Activated CD4-positive, CD25-positive, alpha-beta regulatory T cell treated with anti-CD3 and anti-CD28 coated beads, Interleukin-2, amount 50 U/mL, for 16 hours (primary cell): ENCODE data around the gene ZFP64.
"Not testable (repeated sequence)": the region's sequence is repeated elsewhere in the genome, so short reads cannot be mapped to it uniquely, and the experiment has no call there.

Experiments used
- DNase-seq: peaks from one replicate; pipeline ENCODE4 v3.0.0-alpha.2; 2020; ENCODE audit warnings: low read depth, low spot score

ZFP64 gene

DNA sequence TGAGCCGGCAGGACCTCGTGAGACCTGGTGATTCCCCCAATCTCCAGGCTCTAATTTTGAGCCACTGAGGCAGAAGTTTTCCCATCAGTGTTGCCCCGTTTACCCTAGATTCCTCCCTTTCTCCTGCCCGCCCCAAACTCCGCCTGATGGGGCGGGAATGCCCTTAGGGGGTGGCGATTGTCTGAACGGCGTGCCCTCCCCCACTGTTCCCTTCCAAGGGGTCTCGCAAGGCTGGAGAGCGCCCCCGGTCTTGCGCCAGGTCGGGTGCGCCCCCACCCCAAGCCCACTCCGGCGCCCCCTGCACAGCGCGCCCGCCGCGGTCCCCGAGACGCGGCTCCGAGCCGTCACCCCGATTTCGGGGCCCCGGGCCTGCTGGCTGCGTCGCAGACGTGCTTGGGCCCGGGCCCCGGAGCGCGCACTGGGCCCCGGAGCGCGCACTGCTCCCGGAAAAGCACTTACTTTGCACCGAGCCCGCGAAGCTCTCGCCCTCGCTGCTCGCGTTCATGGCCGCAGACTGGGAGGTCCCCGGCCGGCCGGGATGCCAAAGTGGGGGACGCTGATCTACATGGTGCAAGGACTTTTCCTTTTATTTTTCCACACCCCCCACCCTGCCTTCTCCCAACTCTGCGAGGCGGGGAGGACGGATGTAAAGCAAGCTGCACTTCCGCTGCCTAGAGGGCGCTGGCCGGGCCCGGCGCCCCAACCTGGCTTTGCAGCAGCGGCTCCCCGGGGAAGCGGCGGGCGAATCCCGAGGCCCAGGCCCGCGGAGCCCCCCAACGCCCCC is at the start of gene ZFP64:
Gene ZFP64, minus strand, starts transcription at position 648 of the 784 bp plus-strand sequence. Its CDS starts 143 bp downstream, at position 505.
- peak; percentile 51 for DNase-seq

DNA sequence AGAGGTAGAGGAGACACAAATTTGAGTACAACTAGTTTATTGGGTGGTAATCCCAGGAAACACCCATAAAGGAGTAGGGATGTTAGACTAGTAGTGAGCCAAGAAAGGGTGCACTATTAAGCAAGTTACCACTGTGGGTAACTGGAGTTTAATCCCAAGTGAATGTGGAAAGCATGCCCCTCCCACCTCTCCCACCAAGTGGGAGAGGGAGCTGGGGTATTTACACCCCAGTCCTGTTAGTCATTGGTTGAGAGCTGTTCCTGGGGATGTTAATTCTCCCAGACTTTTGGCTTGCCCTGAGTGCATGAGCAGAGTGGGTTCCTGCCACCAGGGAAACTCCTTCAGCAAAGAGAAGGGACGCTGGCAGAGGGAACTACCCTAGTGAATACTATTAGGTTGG is 49.2 kb upstream of the ZFP64 start:
- DNase-seq = no peak

DNA sequence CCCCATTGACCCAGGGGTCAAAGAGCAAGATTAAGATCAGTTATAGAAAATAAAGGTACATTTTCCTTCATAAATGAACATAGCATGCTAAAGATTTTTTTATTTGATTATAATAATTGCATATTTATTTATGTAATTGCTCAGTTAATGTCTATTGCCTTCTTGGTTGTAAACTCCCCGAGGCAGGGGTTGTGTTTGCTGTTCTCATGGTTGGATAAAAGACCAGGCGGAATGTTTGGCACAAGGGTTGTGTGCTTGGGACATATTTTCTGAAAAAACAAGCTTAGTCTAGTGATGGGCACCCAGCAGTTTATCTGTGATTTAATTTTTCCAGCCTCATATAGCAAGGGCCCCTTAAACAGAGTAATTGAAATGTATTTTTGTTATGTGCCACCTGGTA is 47.5 kb upstream of the ZFP64 start:
- no peak for DNase-seq

DNA sequence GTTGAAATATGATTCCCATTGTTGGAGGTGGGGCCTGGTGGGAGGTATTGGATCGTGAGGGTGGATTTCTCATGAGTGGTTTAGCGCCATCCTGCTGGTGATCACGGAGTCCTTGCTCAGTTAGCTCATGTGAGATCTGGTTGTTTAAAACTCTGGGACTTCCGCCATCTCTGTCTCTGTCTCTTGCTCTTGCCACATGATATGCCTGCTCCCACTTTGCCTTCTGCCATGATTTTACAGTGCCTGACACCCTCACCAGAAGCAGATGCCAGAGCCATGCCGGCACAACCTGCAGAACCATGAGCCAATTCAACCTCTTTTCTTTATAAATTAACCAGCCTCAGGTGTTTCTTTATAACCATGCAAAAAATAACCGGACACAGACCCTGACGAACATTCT is 44.7 kb upstream of the ZFP64 start:
- DNase-seq = no peak

DNA sequence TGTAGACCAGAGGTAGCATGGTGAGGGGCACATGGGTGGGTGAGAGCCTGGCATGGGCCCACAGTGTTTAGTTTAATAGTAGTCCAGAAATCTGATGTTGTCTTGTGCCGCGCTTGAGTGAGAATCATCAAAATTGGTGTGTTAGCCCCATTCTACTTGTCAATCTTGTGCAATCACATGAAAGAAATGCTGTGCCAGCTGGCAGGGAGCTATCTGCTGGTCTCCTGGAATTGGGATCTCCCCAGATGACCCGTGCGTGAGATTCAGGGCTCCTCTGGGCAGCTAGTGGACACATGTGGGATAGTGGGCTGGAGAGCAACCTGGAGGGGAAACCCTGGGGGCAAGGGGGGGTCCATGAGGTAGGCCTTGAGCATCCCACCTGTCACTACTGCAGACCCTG is 43.5 kb upstream of the ZFP64 start:
- DNase-seq = no peak

DNA sequence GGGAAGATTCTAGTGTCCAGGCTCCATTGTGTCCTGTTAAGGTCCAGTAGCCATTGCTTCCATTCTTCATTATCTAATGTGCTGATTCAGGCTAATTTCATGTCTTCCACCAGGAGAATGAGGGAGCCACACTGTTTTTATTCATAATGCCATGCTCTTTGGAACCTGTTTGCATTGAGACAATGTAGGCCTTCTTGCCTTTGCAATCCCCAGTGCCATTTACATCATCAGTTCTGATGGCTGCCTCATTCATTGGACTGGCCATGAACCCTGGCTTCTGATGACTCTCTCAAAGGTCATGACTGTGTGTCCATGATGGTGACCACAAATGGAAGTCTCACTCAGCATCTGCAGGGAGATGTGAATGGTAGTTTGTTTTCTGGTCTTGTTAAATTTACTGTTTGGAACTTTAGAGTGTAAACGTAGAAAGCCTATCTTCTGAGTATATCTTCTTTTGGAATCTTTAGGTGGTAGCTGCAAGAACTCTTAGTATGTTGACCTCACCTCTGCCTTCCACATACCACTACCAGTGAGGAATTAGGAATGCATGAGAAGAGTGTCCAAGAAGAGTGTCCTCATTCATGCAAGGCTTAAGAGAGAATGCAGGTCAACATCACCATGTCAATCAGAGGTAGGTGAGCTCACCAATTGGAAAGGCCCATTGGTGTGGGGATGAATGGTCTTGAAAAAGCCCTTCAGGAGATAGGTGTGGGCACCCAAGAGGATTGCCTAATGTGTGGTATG is 42.9 kb upstream of the ZFP64 start:
- DNase-seq = no peak

DNA sequence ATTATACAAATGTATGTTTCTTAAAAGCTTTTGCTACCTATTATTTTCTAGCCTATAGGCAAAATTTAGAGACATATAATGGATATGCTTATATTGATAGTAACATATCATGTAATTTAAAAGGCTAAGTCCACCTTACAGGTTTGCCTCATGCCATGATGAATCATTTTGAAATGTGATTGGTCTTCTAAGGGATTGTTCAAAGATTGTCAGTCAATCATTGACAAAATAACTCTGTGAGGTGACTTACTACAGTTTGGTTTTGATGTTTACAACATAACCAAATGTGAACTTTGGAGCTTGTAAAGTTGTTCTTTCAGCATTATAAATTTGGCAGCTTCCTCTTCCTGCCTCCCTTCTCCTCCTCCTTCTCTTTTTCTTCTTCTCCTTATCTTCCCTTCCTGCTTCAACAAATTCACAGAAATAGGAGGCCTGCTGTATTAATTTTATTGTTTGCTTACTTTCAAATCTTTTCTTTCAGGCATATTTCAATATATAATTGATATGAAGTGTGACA is 39.7 kb upstream of the ZFP64 start:
- no peak for DNase-seq

DNA sequence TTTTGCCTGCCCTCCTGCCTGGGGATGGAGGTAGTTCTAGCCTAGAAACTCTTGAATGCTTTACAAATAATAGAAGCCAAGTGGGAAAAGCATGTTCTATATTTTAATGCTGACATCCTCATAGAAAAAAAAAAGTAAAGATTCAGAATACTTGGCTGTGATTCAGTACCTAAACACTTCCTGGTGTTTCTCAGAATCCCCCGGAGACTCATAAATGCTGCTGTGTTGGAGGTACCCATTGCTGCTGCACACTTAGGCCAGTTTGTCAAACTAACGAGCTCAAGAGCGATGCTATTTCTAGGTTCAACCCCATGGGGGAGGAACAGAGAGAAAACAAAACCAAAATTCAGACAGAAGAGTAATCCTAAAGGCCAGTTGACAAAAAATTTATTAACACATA is 38.8 kb upstream of the ZFP64 start:
- DNase-seq = no peak

DNA sequence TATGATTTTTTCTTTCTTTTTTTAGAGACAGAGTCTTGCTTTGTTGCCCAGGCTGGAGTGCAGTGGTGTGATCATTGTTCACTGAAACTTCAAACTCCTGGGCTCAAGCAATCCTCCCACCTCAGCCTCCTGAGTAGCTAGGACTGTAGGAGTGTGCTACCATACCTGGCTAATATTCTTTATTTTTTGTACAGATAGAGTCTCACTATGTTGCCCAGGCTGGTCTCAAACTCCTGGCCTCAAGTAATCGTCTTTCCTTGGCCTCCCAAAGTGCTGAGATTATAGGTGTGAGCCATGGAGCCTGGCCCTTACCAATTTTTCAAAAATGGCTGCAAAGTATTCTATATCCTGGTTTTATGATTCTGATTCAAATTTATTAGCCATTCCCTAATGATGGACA is 37.8 kb upstream of the ZFP64 start:
- DNase-seq = not testable (repeated sequence)

DNA sequence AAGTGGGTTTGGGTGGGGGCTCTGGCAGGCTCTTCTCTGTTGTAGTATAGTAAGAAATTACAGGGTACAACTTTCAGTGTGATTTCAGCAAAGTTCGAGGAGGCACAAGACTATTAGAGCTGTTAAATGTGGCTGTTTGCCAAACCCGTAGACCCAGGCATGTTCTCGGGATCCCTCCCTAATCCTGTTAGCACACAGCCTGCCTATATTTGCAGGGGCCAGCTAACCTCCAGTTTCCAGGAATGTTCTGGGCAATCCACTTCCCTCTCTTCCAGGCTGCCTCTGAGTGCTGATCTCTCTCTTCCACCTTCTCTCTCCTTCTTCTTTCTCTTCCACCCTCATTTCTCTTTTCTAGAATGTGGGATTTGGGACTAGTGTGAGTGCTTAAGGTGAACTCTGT is 34.8 kb upstream of the ZFP64 start:
- no peak for DNase-seq

DNA sequence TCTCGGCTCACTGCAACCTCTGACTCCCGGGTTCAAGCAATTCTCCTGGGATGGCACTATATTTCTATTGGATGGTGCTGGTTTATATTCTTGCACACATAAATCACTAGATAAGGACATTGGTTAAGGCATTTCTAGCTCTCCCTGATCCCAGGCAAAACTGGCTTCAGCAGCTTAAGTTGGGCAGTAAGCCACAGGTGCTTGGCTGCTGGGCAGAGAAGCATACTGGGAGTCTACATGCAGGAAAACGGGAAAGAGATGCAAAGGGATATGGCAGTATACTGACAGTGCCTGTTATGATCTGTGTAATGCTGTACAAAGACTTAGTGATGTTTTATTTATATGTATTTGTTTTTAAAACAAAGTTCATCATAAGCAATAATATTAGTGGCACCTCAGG is 33.3 kb upstream of the ZFP64 start:
- DNase-seq = no peak

DNA sequence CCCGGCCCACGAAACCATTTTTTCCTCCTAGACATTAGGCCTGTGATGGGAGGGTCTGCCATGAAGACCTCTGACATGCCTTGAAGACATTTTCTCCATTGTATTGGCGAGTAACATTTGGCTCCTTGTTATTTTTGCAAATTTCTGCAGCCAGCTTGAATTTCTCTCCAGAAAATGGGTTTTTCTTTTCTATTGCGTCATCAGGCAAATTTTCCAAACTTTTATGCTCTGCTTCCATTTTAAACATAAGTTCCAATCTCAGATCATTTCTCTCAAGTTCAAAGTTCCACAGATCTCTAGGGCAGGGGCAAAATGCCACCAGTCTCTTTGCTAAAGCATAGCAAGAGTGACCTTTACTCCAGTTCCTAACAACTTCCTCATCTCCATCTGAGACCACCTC is 29.8 kb upstream of the ZFP64 start:
- not testable (repeated sequence) for DNase-seq

DNA sequence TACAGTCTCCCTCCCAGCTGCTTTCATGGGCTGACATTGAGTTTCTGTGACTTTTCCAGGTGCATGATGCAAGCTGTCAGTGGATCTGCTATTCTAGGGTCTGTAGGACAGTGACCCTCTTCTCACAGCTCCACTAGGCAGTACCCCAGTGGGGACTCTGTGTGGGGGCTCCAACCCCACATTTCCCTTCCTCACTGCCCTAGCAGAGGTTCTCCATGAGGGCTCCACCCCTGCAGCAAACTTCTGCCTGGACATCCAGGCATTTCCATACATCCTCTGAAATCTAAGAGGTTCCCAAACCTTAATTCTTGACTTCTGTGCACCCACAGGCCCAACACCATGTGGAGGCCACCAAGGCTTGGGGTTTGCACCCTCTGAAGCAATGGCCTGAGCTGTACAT is 29.3 kb upstream of the ZFP64 start:
- not testable (repeated sequence) for DNase-seq

DNA sequence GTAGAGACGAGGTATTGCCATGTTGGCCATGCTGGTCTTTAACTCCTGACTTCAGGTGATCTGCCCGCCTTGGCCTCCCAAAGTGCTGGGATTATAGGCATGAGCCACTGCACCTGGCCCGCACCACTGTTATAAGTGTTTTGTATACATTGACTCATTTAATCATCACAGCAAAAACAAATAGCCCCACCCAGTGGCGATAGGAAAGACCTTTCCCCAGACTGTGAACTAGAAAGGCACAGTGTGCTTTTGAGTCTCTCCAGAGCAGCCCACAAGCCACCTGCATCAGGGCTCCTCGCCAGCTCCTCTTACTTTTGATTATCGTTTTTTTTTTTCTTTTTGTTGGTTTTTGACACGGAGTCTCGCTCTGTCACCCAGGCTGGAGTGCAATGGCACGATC is 27.9 kb upstream of the ZFP64 start:
- no peak for DNase-seq

DNA sequence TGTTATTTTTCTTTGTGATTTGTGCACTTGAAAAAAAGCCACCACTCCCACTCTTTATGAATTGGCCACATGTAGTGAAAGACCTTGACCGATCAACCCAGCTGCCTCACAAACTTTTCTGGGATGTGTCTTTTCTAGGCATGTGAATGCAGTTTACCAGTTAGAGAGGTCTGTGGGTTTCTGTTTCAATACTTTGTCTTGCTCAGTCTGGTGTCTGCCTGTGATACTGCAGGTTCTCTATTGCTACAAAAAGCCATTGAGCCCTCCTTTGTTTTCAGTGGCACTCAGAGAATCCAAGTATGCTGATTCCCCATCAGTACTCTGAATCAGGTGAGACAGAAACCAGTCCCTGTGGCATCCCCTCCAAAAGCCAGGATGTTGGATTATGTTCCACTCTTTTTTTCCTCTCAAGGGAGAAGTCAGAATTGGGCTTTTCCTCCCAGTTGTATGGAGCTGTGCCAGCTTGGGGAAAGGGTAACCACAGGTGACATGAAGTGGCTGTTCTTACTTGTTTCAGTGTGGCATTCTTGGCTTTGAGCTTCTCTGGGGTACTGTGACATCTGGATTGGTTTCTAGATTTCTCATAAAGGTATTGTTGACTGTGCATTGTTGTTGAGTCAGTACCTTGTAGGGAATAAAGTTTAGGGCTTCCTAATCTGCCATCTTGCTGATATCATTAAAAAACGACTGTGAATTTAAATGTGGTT is 26.3 kb upstream of the ZFP64 start:
- DNase-seq = no peak

DNA sequence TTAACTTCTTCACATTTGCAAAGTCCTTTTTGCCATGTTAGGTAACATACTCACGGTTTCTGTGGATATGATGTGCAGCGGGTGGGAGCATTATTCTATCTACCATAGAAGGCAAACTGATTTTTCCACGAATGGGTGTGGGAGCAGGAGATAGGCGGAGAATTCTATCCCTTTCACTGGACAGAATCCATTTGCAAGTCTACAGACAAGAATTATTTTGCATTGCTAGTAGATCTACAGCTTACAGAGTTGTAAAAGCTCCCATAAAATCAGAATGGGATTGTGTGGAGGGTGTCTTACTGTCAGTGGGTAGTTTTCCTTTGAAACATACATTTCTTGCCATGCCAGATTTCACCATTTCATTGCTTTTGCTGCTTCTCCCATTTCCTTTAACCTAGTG is 22.4 kb upstream of the ZFP64 start:
- no peak for DNase-seq

DNA sequence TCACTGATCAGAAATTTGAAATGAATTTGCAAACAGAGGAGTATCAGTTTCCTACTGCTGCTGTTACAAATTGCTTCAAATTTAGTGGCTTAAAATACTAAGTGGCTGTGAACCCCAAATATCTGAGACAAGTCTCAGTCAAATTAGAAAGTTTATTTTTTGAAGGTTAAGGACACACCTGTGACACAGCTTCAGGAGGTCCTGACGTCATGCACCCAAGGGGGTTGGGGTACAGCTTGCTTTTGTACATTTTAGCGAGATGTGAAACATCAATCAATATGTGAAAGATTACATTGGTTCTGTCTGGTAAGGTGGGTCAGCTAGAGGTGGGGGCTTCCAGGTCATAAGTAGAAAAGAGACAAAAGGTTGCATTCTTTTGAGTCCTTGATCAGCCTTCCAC is 21.4 kb upstream of the ZFP64 start:
- DNase-seq = no peak

DNA sequence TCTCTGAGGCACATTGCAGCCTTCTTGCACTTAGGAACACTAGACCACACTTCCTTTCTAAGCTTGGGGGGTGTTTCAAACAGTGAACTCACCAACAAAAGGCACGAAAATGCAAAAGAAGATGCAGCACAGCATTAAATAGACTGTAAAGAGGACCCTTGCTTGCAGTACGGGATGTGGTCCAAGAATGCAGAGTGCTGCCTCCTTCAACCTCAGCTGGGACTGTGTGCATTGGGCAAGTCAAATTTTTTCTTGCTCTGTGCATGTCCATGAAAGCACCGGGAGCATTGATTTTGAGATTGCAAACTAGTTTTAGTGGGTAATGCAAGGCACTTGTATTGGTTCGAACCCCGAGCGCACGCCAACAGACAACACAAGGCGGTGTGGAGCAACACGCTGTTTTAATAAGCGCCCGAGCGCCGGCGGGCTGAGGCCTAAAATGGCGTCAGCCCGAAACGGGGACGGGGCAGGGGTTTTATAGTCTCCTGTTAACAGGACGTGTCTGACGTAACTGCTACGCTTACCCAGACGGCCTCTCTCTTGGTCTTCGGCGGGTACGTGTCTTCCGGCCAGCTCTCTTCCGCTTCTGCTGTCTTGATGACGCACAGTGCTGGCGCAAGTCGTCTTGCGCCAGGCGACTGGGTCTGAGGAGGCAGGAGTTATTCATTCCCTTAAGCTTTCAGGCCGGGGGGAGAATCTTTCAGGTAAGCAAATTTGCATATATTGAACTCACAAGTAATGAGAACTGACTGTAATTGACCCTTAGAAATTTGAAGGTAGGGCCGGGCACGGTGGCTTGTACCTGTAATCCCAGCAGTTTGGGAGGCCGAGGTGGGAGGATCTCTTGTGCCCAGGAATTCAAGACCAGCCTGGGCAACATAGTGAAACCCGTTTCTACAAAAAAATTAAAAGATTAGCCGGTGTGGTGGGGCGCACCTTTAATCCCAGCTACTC is 18.7 kb upstream of the ZFP64 start:
- DNase-seq = no peak

DNA sequence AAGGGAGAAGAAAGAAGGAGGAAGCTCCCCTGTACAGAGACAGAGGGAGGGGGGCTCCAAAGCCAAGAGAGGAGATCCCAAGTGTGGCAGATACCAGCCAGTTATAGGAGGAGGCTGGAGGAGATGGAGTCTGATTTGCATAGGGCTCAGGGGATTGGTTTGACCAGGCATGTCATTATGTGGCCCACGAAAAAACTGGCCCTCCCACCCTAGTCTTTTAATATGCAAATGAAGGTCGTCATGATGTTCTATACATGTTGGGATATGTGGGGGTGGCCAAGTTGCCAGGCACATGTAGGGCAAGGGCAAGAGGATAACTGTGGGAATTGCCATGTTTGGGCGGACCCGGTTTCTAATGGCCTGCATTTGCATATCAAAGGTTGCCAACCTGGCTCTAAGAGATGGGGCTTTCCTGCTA is 17.6 kb upstream of the ZFP64 start:
- DNase-seq = no peak

DNA sequence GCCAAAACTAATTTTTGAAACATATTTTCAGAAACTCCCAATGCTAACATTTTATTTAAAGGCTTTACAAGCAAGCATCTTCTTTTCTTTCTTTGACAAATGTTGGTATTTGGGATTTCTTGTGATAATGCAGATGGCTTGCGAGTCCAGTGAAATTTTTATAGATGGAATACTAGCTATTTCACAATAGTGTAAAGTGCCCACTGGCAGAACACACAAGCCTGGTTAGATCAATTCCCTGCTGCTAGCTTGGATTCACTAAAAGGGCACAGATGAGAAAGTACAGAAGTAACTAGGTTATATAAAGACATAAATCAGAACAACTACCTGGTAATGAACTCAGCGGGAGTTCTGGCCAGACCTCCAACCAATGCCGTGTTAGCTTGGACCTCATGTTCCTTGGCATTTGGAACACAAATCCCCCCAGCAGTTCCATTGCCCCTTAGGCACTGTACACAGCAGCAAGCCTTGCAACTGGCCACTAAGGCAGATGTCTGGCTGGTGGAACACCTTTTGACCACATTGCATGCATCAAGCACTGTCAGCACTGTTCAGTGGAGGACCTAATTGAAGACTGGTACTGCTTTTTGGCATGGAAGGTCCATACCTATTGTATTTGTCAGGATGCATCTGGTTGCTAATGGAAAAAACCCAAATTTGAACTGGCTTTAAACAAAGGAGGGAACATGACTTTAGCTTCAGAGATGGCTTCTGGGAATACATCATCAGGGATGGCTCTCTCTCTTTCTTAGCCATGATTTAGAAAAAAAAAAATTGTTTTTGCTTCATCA is 15.6 kb upstream of the ZFP64 start:
- no peak for DNase-seq
